Osteoblast (primary cell): ENCODE results near the gene TBC1D32. TPM values are rescaled to one million over a fixed set of nuclear protein-coding genes. Genes with fewer than 3 reads are reported as not detected.

Experiments used
- DNase-seq: peaks from one replicate; pipeline ENCODE4 v3.0.0; 2011; ENCODE audit warnings: low spot score, mixed read lengths; ENCODE audit not compliant: insufficient read length; ENCODE audit errors: missing footprints
- H2AFZ ChIP-seq: 2 replicates; pipeline ENCODE4 v1.6.0; 2011; ENCODE audit warnings: mild to moderate bottlenecking, low read length
- H3K27ac ChIP-seq: 2 replicates; pipeline ENCODE4 v1.5.1; 2011; ENCODE audit warnings: mild to moderate bottlenecking, low read depth, low read length, moderate library complexity
- H3K27me3 ChIP-seq: 2 replicates; pipeline ENCODE4 v1.6.0; 2012; ENCODE audit warnings: mild to moderate bottlenecking, control low read depth, inconsistent platforms, low read length, moderate library complexity; ENCODE audit not compliant: insufficient read depth
- H3K36me3 ChIP-seq: 2 replicates; pipeline ENCODE4 v1.5.1; 2011; ENCODE audit warnings: mild to moderate bottlenecking, low read length, control low read depth, moderate library complexity; ENCODE audit not compliant: insufficient read depth
- H3K4me1 ChIP-seq: 2 replicates; pipeline ENCODE4 v1.5.1; 2011; ENCODE audit warnings: mild to moderate bottlenecking, low read length, control low read depth, moderate library complexity; ENCODE audit not compliant: insufficient read depth
- H3K4me2 ChIP-seq: 2 replicates; pipeline ENCODE4 v1.6.0; 2011; ENCODE audit warnings: mild to moderate bottlenecking, low read length; ENCODE audit not compliant: insufficient read depth
- H3K4me3 ChIP-seq: fragments of 200-600 bp; sonication (generic); 3 replicates; pipeline ENCODE4 v1.5.1; 2012; ENCODE audit warnings: mild to moderate bottlenecking, low read length, inconsistent platforms; ENCODE audit not compliant: insufficient read depth
- H3K79me2 ChIP-seq: 2 replicates; pipeline ENCODE4 v1.6.0; 2012; ENCODE audit warnings: mild to moderate bottlenecking, low read length, control low read depth, inconsistent platforms; ENCODE audit not compliant: insufficient read depth
- H3K9me3 ChIP-seq: 2 replicates; pipeline ENCODE4 v1.5.1; 2011; ENCODE audit warnings: low read depth, low read length, control low read depth
- H4K20me1 ChIP-seq: 2 replicates; pipeline ENCODE4 v1.6.0; 2012; ENCODE audit warnings: mild to moderate bottlenecking, low read length, control low read depth; ENCODE audit not compliant: insufficient read depth
- total RNA-seq: library from RNA; depleted of rRNA; stranded (reverse); fragments of >200 nt; gene quantifications from 2 replicates; pipeline ENCODE4 v1.2.3, GENCODE V29; 2012
- TF ChIP-seq, protein P1 (sequence below): IDR thresholded peaks from 2 replicates; pipeline ENCODE4 v1.5.1; 2011; ENCODE audit warnings: mild to moderate bottlenecking, low read depth, low read length, moderate library complexity; ENCODE audit errors: extremely low read depth

TBC1D32 gene
- total RNA-seq, 1 donor: 17.4 TPM

DNA sequence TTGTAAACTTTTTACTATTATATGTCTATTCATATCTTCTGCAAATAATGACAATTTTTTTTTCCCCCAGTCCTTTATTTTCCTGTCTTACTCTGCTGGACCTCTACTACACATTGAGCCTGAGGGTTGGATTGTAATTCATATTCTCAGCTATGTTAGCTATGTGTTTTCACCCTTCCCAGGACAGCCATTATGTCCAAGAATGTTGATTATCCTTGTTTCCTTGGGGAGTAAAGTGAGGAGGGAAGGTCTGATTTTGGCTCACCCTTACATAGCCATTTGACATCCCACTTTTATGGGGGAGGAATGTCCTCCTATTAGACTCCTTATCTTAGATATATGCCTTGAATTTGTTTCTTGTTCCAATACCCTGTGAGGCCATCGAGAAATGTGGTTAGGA lies 17.6 kb upstream of the TBC1D32 start:
- Histone ChIP-seq H2AFZ (no peak overlapping the region), H3K4me3 (no peak overlapping the region), H3K4me2 (no peak overlapping the region), H3K36me3 (no peaks in the 10 kb centered on the region), H4K20me1 (no peaks in the 10 kb centered on the region), H3K27me3 (no peaks in the 10 kb centered on the region), H3K27ac (no peak overlapping the region), H3K79me2 (no peaks in the 10 kb centered on the region), H3K9me3 (no peaks in the 10 kb centered on the region), H3K4me1 (no peaks in the 10 kb centered on the region)
- DNase-seq: no peak
- TF ChIP-seq, protein P1, sequence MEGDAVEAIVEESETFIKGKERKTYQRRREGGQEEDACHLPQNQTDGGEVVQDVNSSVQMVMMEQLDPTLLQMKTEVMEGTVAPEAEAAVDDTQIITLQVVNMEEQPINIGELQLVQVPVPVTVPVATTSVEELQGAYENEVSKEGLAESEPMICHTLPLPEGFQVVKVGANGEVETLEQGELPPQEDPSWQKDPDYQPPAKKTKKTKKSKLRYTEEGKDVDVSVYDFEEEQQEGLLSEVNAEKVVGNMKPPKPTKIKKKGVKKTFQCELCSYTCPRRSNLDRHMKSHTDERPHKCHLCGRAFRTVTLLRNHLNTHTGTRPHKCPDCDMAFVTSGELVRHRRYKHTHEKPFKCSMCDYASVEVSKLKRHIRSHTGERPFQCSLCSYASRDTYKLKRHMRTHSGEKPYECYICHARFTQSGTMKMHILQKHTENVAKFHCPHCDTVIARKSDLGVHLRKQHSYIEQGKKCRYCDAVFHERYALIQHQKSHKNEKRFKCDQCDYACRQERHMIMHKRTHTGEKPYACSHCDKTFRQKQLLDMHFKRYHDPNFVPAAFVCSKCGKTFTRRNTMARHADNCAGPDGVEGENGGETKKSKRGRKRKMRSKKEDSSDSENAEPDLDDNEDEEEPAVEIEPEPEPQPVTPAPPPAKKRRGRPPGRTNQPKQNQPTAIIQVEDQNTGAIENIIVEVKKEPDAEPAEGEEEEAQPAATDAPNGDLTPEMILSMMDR: no peak

DNA sequence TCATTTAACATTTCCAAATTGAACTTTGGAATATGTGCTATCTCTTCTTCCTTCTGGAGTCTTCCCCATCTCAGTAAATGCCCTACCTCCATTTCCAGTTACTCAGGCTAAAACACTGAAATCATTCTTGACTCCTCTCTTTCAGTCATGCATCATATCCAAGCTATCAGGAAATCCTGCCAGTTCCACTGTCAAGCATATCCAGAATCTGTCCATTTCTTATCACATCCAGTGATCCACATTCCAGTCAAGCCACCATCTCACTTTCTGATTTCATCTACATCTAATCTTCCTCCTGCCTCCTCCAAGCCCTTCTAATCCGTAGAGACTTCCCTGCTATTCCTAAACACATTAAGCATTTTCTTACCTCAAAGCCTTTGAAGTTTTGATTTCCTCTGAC lies 15.3 kb upstream of the TBC1D32 start:
- Histone ChIP-seq H3K9me3 (no peaks in the 10 kb centered on the region), H3K4me1 (no peaks in the 10 kb centered on the region), H3K4me2 (no peak overlapping the region), H2AFZ (no peak overlapping the region), H4K20me1 (no peaks in the 10 kb centered on the region), H3K27me3 (no peaks in the 10 kb centered on the region), H3K27ac (no peak overlapping the region), H3K79me2 (no peaks in the 10 kb centered on the region), H3K36me3 (no peaks in the 10 kb centered on the region), H3K4me3 (no peak overlapping the region)
- DNase-seq: no peak
- TF ChIP-seq, protein P1: no peak

DNA sequence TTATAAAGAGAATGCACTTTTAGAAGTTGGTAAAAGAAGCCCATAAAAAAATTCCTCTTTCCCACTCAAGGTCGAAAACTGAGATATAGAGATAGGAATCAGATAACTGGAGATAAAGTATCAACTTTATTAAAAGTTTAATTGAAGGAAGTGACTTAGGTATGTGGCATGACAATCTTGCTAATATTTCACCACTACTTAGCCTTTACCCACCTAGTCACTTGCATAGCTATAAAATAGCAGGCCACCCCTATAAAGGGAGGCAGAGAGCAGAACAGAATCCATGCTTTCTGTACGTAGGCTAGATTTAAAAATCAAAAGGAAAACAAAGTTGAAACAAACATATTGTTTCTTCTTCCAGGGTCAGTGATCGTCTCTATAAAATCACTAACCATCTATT lies 13.2 kb upstream of the TBC1D32 start:
- TF ChIP-seq, protein P1: no peak
- no peak overlapping the region for H3K4me2 ChIP-seq
- H3K4me3 ChIP-seq: no peak overlapping the region
- no peaks in the 10 kb centered on the region for H3K79me2 ChIP-seq
- H3K27ac ChIP-seq: no peak overlapping the region
- no peaks in the 10 kb centered on the region for H3K4me1 ChIP-seq
- no peak for DNase-seq
- H3K36me3 ChIP-seq: no peaks in the 10 kb centered on the region
- no peaks in the 10 kb centered on the region for H4K20me1 ChIP-seq
- peak overlapping the region; percentile 54 for H2AFZ ChIP-seq
- no peaks in the 10 kb centered on the region for H3K9me3 ChIP-seq
- no peaks in the 10 kb centered on the region for H3K27me3 ChIP-seq

DNA sequence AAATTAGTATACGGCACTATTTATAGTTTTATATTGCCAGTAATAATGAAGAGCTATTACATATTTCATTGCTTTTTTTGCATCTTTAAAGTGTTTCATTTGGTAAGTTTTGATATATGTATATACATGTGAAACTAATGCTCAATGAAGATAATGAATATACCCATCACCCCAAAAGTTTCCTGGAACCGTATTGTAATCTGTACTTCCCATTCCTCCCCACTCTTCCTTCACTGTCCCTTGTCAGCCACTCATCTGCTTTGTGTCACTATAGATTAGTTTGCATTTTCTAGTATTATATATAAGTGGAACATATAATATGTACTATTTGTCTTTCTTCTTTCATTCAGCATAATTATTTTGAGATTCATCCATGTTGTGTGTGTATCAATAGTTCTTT lies 10.3 kb upstream of the TBC1D32 start:
- H3K79me2 ChIP-seq: no peaks in the 10 kb centered on the region
- no peaks in the 10 kb centered on the region for H3K27me3 ChIP-seq
- H2AFZ ChIP-seq: no peak overlapping the region
- no peaks in the 10 kb centered on the region for H3K9me3 ChIP-seq
- H3K36me3 ChIP-seq: no peaks in the 10 kb centered on the region
- no peak overlapping the region for H3K4me2 ChIP-seq
- no peaks in the 10 kb centered on the region for H3K4me1 ChIP-seq
- no peak for DNase-seq
- TF ChIP-seq, protein P1: no peak
- no peak overlapping the region for H3K4me3 ChIP-seq
- H3K27ac ChIP-seq: no peak overlapping the region
- no peaks in the 10 kb centered on the region for H4K20me1 ChIP-seq
